GM23248 (cell line): ENCODE measurements around the gene C14orf93. TPM values are rescaled to one million over a fixed set of nuclear protein-coding genes. Genes with fewer than 3 reads are reported as not detected.

Experiments
- DNase-seq: peaks from one replicate; pipeline ENCODE4 v3.0.0-alpha.2; 2015
- H2AFZ ChIP-seq: fragments of 200-600 bp; sonication (generic); 2 replicates; pipeline ENCODE4 v1.6.1; 2016; ENCODE audit warnings: antibody characterized with exemption
- H3F3A ChIP-seq: fragments of 200-600 bp; sonication (generic); 2 replicates; pipeline ENCODE4 v1.6.1; 2016; ENCODE audit warnings: mild to moderate bottlenecking, antibody characterized with exemption, mixed run types; ENCODE audit not compliant: insufficient read depth
- H3K27ac ChIP-seq: fragments of 200-600 bp; sonication (generic); 2 replicates; pipeline ENCODE4 v1.5.1; 2016; ENCODE audit warnings: mild to moderate bottlenecking
- H3K27me3 ChIP-seq: fragments of 200-600 bp; sonication (generic); replicated peaks from 2 replicates; pipeline ENCODE4 v1.6.1; 2016; ENCODE audit warnings: mild to moderate bottlenecking; ENCODE audit not compliant: insufficient read depth
- H3K36me3 ChIP-seq: fragments of 200-600 bp; sonication (generic); 2 replicates; pipeline ENCODE4 v1.6.1; 2016; ENCODE audit warnings: low read depth, mild to moderate bottlenecking
- H3K4me1 ChIP-seq: fragments of 200-600 bp; sonication (generic); 2 replicates; pipeline ENCODE4 v1.6.1; 2016; ENCODE audit warnings: mild to moderate bottlenecking; ENCODE audit not compliant: insufficient read depth
- H3K4me2 ChIP-seq: fragments of 200-600 bp; sonication (generic); one replicate; pipeline ENCODE4 v1.6.1; 2016; ENCODE audit warnings: mild to moderate bottlenecking; ENCODE audit not compliant: unreplicated experiment
- H3K4me3 ChIP-seq: fragments of 200-600 bp; sonication (generic); 2 replicates; pipeline ENCODE4 v1.5.1; 2016; ENCODE audit warnings: mild to moderate bottlenecking
- H3K79me2 ChIP-seq: fragments of 200-600 bp; sonication (generic); 2 replicates; pipeline ENCODE4 v1.6.1; 2016; ENCODE audit warnings: mild to moderate bottlenecking; ENCODE audit not compliant: insufficient read depth
- H3K9ac ChIP-seq: fragments of 200-600 bp; sonication (generic); 2 replicates; pipeline ENCODE4 v1.6.1; 2016; ENCODE audit warnings: mild to moderate bottlenecking
- H3K9me2 ChIP-seq: fragments of 200-600 bp; sonication (generic); 2 replicates; pipeline ENCODE4 v1.6.1; 2016; ENCODE audit warnings: mixed run types, mild to moderate bottlenecking, moderate library complexity; ENCODE audit not compliant: insufficient read depth
- H3K9me3 ChIP-seq: fragments of 200-600 bp; sonication (generic); one replicate; pipeline ENCODE4 v1.6.1; 2017; ENCODE audit warnings: low read depth
- H4K20me1 ChIP-seq: fragments of 200-600 bp; sonication (generic); 2 replicates; pipeline ENCODE4 v1.6.0; 2016; ENCODE audit not compliant: insufficient read depth
- EZH2 ChIP-seq: fragments of 200-600 bp; sonication (generic); IDR thresholded peaks from 2 replicates; pipeline ENCODE4 v1.6.1; 2018; ENCODE audit warnings: antibody characterized with exemption, mild to moderate bottlenecking; ENCODE audit not compliant: insufficient read depth, poor library complexity, severe bottlenecking
- EZH2phosphoT487 ChIP-seq: fragments of 200-600 bp; sonication (generic); IDR thresholded peaks from 2 replicates; pipeline ENCODE4 v1.6.1; 2018; ENCODE audit warnings: antibody characterized with exemption, moderate library complexity, mild to moderate bottlenecking, low read depth; ENCODE audit not compliant: insufficient read depth
- WGBS, 2 experiments: methylation state at CpG; one replicate each; pipeline ENCODE4 v1.1.6; 2015 to 2017; ENCODE audit warnings: low lambda C conversion rate in 2 of 2, low coverage in 1 of 2; ENCODE audit errors: missing lambda C conversion rate in 2 of 2; 5-methylcytosine and 5-hydroxymethylcytosine counted together
- in situ Hi-C: fragments of 300-500 bp; cut with MboI; formaldehyde crosslinking; loops from 2 replicates; pipeline ENCODE4 v1.15.0; 2020
- polyA plus RNA-seq: library from polyadenylated mRNA; unstranded; fragments of >200 nt; fragmentation: Nextera tagmentation; extraction: Ambion mirVana; gene quantifications from 2 replicates; pipeline ENCODE4 v1.2.1, GENCODE V29; 2016
- total RNA-seq: library from RNA; depleted of rRNA; stranded (reverse); fragments of >200 nt; shearing (Covaris generic); gene quantifications from 2 replicates; pipeline ENCODE4 v1.2.3, GENCODE V29; 2014

C14orf93 gene
- total and polyA plus RNA-seq, 2 experiments from 2014 or later, result 3.4 to 7.1 TPM

GRCh38 chr14:23023022-23023794 lies 13.3 kb upstream of the C14orf93 start:
- DNase-seq, result no peak
- peaks cover 38% of the 10 kb centered on the region for H3F3A ChIP-seq
- H2AFZ ChIP-seq, result no peak overlapping the region
- no peaks in the 10 kb centered on the region for H3K27me3 ChIP-seq
- H3K4me3 ChIP-seq, result no peak overlapping the region
- WGBS, 2 experiments, result 74 to 75% methylated on average over 8 of the region's 8 CpGs
- no peaks in the 10 kb centered on the region for H3K9me2 ChIP-seq
- no peak overlapping the region for H3K4me2 ChIP-seq
- in situ Hi-C loops, result no loop called here
- H3K27ac ChIP-seq, result no peak overlapping the region
- H3K4me1 ChIP-seq, result no peaks in the 10 kb centered on the region
- peaks cover 13% of the 10 kb centered on the region for H3K36me3 ChIP-seq
- TF ChIP-seq EZH2, result no peak
- no peak for TF ChIP-seq EZH2phosphoT487
- H3K9ac ChIP-seq, result no peak overlapping the region
- no peaks in the 10 kb centered on the region for H4K20me1 ChIP-seq
- H3K79me2 ChIP-seq, result 0 out of 2 replicates have a peak, but pooled peaks cover 2% of the 10 kb centered on the region
- H3K9me3 ChIP-seq, result no peaks in the 10 kb centered on the region

DNA sequence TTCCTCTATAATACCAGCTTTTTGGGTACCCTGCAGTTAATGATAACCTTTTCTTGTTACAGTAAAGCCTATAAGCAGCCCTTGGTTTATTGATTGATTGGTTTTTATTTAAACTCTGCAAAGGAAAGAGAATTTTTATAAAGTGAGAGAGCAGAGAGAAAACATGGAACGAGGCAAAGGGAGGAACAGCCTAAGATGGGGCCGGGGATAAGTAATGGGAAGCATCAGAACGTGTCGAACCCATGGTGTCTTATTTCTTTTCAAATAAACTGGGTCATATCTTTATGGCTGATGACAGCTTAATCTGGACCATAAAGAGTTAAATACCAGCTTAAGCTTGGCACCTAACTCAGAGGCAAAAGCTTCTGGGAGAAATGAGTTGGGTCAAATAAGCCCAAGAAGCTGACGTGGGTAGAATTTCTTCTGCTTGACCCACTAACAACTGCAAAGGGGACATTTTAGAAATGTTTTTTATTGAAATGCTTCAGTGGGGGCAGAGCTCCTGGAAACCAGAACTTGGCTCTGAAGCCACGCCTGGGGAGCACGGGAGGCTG lies 12.0 kb upstream of the C14orf93 start:
- Histone ChIP-seq H3K4me3 (no peak overlapping the region), H2AFZ (no peak overlapping the region), H3K27ac (no peak overlapping the region), H3K4me2 (no peak overlapping the region), H3K79me2 (no peaks in the 10 kb centered on the region), H3K9ac (no peak overlapping the region), H3K9me2 (no peaks in the 10 kb centered on the region), H3K9me3 (no peaks in the 10 kb centered on the region), H4K20me1 (no peaks in the 10 kb centered on the region), H3K4me1 (no peaks in the 10 kb centered on the region), H3K36me3 (peaks cover 13% of the 10 kb centered on the region; the same call in 1 of the 2 replicates), H3K27me3 (no peaks in the 10 kb centered on the region), H3F3A (peaks cover 38% of the 10 kb centered on the region)
- no peak for DNase-seq
- TF ChIP-seq EZH2 (no peak), EZH2phosphoT487 (no peak)
- in situ Hi-C loops, result no loop called here
- WGBS, 2 experiments, result 41 to 42% methylated on average over 7 of the region's 7 CpGs

DNA sequence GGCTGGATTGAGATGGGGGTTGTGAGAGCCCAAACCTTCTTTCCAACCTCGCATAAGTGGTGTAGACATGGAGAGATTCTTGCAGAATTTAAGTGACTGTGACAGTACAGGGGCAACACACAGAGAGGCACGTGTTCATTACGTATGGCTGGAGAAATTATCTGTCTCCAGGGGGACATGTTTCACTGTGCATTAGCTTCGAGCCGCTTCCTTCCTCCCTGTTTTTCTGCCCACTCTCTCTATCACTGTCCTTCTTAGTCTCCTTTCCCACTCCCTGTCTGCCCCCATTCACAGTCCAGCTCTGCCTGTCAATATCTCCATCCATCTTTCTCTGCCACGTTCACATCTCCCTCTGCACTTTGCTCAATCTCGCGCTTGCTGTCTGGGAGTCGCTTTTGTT lies 11.5 kb upstream of the C14orf93 start:
- whole genome bisulfite sequencing, 2 experiments, result 57 to 64% methylated on average over 8 to 9 of the region's 9 CpGs

GRCh38 chr14:23020143-23021128 lies 10.5 kb upstream of the C14orf93 start:
- H3F3A ChIP-seq, result peaks cover 31% of the 10 kb centered on the region
- WGBS, 2 experiments, result 95 to 99% methylated on average over 7 of the region's 7 CpGs
- no peaks in the 10 kb centered on the region for H3K79me2 ChIP-seq
- H3K9me2 ChIP-seq, result no peaks in the 10 kb centered on the region
- no peak for TF ChIP-seq EZH2phosphoT487
- TF ChIP-seq EZH2, result no peak
- no peaks in the 10 kb centered on the region for H4K20me1 ChIP-seq
- H3K27ac ChIP-seq, result no peak overlapping the region
- no peaks in the 10 kb centered on the region for H3K4me1 ChIP-seq
- DNase-seq, result no peak
- no peaks in the 10 kb centered on the region for H3K27me3 ChIP-seq
- H3K9ac ChIP-seq, result no peak overlapping the region
- H3K4me3 ChIP-seq, result no peak overlapping the region
- in situ Hi-C loops, result no loop called here
- no peaks in the 10 kb centered on the region for H3K9me3 ChIP-seq
- no peak overlapping the region for H3K4me2 ChIP-seq
- no peak overlapping the region for H2AFZ ChIP-seq
- peaks cover 3% of the 10 kb centered on the region; the same call in 1 of the 2 replicates for H3K36me3 ChIP-seq

More for the DNA sequence above, 11.5 kb upstream of the C14orf93 start:
- Histone ChIP-seq H3K36me3 (peaks cover 13% of the 10 kb centered on the region; the same call in 1 of the 2 replicates), H3K9me2 (no peaks in the 10 kb centered on the region), H3K4me1 (no peaks in the 10 kb centered on the region), H3K27me3 (no peaks in the 10 kb centered on the region), H3K9me3 (no peaks in the 10 kb centered on the region), H3K4me2 (no peak overlapping the region), H4K20me1 (no peaks in the 10 kb centered on the region), H2AFZ (no peak overlapping the region), H3K79me2 (no peaks in the 10 kb centered on the region), H3K27ac (no peak overlapping the region), H3K4me3 (no peak overlapping the region), H3F3A (peaks cover 38% of the 10 kb centered on the region), H3K9ac (no peak overlapping the region)
- no peak for DNase-seq
- in situ Hi-C loops, result no loop called here
- TF ChIP-seq EZH2 (no peak), EZH2phosphoT487 (no peak)
